Aorta (tissue), 5 donors: ENCODE measurements around the gene IDUA. TPM values are rescaled to one million over a fixed set of nuclear protein-coding genes. Genes with fewer than 3 reads are reported as not detected.

Experiments
- ATAC-seq: fragments of 200-7000 bp; cut with Tn5 transposase; one replicate; pipeline ENCODE4 v1.9.1; 2022; ENCODE audit warnings: moderate library complexity; ENCODE audit not compliant: low FRiP score
- DNase-seq, 2 donors: peaks; one replicate each; pipeline ENCODE4 v3.0.0-alpha.2; 2020
- H3K27ac ChIP-seq, 2 donors: one replicate each; pipeline ENCODE4 v1.5.1; 2013; ENCODE audit warnings: low read length in 2 of 2, mild to moderate bottlenecking in 2 of 2, moderate library complexity in 2 of 2, control low read depth in 1 of 2, inconsistent platforms in 1 of 2, low read depth in 1 of 2
- H3K27me3 ChIP-seq, 2 donors: one replicate each; pipeline ENCODE4 v1.6.1; 2013; ENCODE audit warnings: control low read depth in 1 of 2, low read length in 1 of 2, mild to moderate bottlenecking in 1 of 2, moderate library complexity in 1 of 2; ENCODE audit not compliant: insufficient read depth in 2 of 2, control insufficient read depth in 1 of 2
- H3K36me3 ChIP-seq, 2 donors: one replicate each; pipeline ENCODE4 v1.6.1; 2013; ENCODE audit warnings: control low read depth in 1 of 2, low read length in 1 of 2, mild to moderate bottlenecking in 1 of 2; ENCODE audit not compliant: insufficient read depth in 2 of 2, control insufficient read depth in 1 of 2
- H3K4me1 ChIP-seq, 2 donors: one replicate each; pipeline ENCODE4 v1.6.1; 2013; ENCODE audit warnings: low read length in 2 of 2, control low read depth in 1 of 2, mild to moderate bottlenecking in 1 of 2, moderate library complexity in 1 of 2; ENCODE audit not compliant: insufficient read depth in 2 of 2, control insufficient read depth in 1 of 2
- H3K4me3 ChIP-seq, 2 donors: one replicate each; pipeline ENCODE4 v1.5.1; 2013; ENCODE audit warnings: low read length in 2 of 2, control low read depth in 1 of 2, mild to moderate bottlenecking in 1 of 2
- H3K9me3 ChIP-seq: one replicate; pipeline ENCODE4 v1.6.1; 2013; ENCODE audit warnings: mild to moderate bottlenecking, low read length; ENCODE audit not compliant: control insufficient read depth
- WGBS, 2 donors: extraction: QIAGEN DNeasy Blood & Tissue Kit; methylation state at CpG; one replicate each; pipeline ENCODE4 v1.1.7; 2013; 5-methylcytosine and 5-hydroxymethylcytosine counted together
- intact Hi-C, 2 donors: fragments of 100-400 bp; cut with DNase I; formaldehyde crosslinking; loops; one replicate each; pipeline versions ENCODE4 v1.14.2 to v1.15.0; 2022
- polyA plus RNA-seq, 2 donors: library from polyadenylated mRNA; stranded (reverse); fragments of 200-250 nt; gene quantifications; one replicate each; pipeline ENCODE4 v1.2.3, GENCODE V29; 2013
- total RNA-seq, 2 donors: library from RNA; stranded (reverse); fragmentation: NEBNext Ultra II Directional; extraction: Animal tissue kit (Norgen Biotek cat#: 25700); gene quantifications; one replicate each; pipeline ENCODE4 v1.2.1, GENCODE V29; 2021
- donor health status: healthy with polysubstance abuse.
- donor health status: Bipolar disorder and iron deficiency.
- donor health status: DM: no; HTN: no; CAD: no.
- donor health status: DM: no; HTN: no; CAD: no.
- donor health status: DM: yes; HTN: yes; CAD: no.

The IDUA gene
- total and polyA plus RNA-seq, 4 donors, result 5.9 to 44.2 (median 35.0) TPM

DNA sequence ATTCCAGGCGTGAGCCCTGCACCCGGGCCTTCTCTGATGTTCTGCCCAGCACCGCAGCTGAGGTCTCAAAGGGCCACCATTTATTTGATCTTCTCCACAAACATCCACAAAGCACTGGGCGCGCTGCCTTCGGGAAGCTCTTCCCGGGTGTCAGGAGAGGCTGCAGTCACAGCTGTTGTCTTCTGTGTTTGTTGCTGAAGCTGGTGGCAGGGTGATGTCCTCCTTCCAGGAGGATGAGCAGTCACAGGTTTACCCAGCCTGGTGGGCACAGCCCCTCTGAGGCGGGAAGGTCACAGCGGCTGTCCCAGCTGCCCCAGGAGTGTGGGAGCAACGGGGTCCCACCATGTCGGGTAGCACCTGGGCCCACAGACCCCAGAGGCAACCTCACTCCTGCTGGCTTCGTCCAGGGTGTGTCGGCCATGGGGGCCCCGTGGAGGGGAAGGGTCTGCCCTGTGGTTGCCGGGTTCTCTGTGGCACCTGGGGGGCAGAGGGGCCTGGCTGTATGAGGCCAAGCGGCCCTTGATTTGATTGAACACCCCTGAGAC lies 52.2 kb downstream of the IDUA start:
- Histone ChIP-seq H3K36me3 (no peaks in the 10 kb centered on the region), H3K27ac (peak overlapping the region in 1 of 2 donors; percentile 72), H3K27me3 (no peaks in the 10 kb centered on the region), H3K4me3 (no peak overlapping the region), H3K9me3 (no peaks in the 10 kb centered on the region), H3K4me1 (no peaks in the 10 kb centered on the region)
- 86% methylated on average over 16 of the region's 16 CpGs for WGBS, 2 donors
- ATAC-seq (no peak), DNase-seq (no peak)
- intact Hi-C loops, result no loop called here

DNA sequence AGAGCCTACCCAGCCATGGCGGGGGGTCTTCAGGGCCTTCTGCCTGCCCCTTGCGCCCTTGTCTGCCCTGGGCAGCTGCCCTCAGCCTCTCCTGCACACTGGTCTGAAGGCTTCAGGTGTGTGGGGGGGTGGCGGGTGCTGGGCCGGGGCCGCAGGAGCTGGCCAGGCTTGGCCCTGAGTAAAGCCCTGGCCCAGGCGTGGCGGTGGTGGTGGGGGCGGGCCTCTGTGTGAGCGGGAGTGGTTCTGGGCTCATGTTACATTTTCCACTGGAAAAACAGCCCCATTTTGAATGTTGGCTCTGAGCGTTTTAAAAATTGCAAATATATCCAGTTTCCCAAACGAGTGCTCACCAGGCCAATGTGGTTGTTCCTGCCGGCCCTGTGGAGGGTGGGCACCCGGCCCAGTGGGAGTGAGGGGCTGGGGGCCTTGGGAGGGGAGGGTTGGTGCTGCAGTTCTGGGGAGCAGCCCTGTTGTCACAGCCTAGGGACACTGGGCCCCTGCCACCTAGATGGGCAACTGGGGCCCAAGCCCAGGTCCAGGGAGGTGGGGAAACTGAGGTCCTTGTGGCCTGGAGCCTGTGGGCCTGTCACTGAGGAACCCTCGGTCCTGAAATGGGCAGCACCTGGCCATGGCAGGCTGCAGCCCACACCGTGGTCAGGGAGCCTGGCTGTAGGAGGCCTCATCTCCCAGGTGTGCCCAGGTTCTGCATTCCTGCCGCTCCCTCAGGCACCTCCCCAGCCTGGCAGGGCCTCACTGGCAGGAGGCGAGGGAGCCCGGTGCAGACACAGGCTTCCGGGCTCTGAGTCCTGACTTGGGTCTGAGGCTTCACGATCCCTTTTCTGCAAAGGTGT lies 52.9 kb downstream of the IDUA start:
- H3K36me3 ChIP-seq, result no peaks in the 10 kb centered on the region
- H3K4me3 ChIP-seq, result no peak overlapping the region
- intact Hi-C loops, result loop anchor here in 1 of 2 donors (10.0 kb wide), 1 partner anchor 675 kb away; the partner anchor contains the start of gene SLBP
- H3K27me3 ChIP-seq, result no peaks in the 10 kb centered on the region
- H3K9me3 ChIP-seq, result no peaks in the 10 kb centered on the region
- peak overlapping the region; percentile 14 to 72 for H3K27ac ChIP-seq
- DNase-seq (peak; percentile 84 to 90), ATAC-seq (peak; percentile 53)
- 26 to 31% methylated on average over 19 to 20 of the region's 20 CpGs for WGBS, 2 donors
- H3K4me1 ChIP-seq, result no peaks in the 10 kb centered on the region

DNA sequence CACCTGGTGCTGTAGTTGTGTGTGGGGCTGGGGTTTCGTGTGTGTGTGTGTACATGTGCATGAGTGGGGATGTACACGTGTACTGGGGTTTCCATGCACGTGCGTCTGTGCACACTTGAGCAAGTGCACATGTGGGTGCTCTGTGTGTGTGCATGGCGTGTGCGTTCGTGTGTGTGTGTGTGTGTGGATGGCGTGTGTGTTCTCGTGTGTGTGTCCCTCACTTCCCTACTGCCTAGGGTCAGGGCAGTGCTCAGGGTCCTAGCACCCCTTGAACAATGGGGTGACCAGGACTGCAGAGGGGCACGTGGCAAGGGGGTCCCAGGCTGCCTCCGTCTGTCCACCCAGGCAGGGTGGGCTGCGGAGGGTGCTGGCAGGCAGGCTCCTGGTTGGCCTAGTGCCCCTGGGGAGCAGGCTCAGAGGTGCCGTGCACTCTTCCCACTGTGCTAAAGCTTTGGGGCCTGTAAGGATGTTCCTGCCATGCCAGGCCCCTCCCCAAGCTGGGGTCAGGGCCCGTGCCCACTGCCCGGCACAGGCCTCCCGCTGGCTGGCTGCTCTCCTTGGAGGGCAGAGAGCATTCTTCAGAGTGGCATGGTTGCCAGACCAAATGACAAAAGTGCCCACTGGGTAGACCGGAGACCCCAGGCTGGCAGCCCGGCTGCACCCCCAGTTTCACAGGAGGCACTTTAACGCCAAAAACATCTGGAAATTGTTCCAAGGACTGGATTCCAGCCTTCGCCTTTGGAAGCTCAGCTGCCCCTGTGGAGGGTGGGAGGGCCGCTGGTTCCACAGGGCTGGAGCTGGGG lies 53.7 kb downstream of the IDUA start:
- no peaks in the 10 kb centered on the region for H3K4me1 ChIP-seq
- no peak for DNase-seq
- WGBS, 2 donors, result 44 to 56% methylated on average over 21 of the region's 21 CpGs

DNA sequence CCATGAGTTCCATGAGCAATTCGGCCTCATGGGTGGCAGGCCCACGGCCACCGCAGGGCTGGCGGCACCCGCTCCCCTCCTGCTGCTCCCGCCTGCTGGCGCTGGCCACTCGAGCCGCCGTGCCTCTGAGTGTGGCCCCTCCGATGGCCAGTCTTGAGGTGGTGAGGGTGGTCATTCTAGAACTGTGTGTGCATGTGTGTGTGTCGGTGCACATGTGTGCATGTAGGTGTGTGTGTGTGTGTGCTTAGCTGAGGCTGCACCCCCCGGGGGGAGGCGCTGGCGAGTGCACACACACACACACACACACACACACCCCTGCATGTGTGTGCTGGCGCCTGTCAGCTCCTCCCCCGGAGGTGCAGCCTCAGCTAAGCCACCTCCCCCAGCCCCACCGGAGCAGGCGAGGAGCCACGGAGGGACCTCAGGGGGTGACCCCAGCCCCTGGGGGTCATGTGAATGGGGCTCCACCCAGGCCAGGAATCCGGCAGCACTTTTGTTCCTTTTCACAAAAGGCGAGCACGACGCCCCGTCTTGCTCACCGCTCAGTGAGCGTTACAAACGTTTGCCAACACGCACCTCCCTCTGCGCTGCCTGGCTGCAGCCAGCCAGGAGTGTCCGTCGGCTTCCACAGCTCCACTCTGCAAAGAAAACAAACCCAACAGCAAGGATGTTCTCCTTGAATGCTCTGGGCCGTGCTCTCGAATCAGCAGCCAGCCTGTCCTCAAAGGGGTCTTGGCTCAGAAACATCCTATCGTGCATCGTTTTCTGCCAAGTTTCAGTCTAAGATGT lies 54.5 kb downstream of the IDUA start:
- WGBS, 2 donors, result 17 to 20% methylated on average over 36 of the region's 36 CpGs
- no peak for ATAC-seq
- no peaks in the 10 kb centered on the region for H3K36me3 ChIP-seq
- intact Hi-C loops, result loop anchor here in 1 of 2 donors (10.0 kb wide), 1 partner anchor 673 kb away; the partner anchor contains the start of gene SLBP
- H3K9me3 ChIP-seq, result no peaks in the 10 kb centered on the region
- H3K4me1 ChIP-seq, result no peaks in the 10 kb centered on the region
- no peak for DNase-seq
- no peak overlapping the region for H3K4me3 ChIP-seq
- H3K27ac ChIP-seq, result peak overlapping the region in 1 of 2 donors; percentile 54
- H3K27me3 ChIP-seq, result no peaks in the 10 kb centered on the region

More for the DNA sequence above, 53.7 kb downstream of the IDUA start:
- intact Hi-C loops, result loop anchor here in 1 of 2 donors (10.0 kb wide), 1 partner anchor 674 kb away; the partner anchor contains the start of gene SLBP
- H3K27ac ChIP-seq, result peak overlapping the region in 1 of 2 donors; percentile 30
- no peaks in the 10 kb centered on the region for H3K9me3 ChIP-seq
- ATAC-seq, result no peak
- no peak overlapping the region for H3K4me3 ChIP-seq
- no peaks in the 10 kb centered on the region for H3K36me3 ChIP-seq
- no peaks in the 10 kb centered on the region for H3K27me3 ChIP-seq

DNA sequence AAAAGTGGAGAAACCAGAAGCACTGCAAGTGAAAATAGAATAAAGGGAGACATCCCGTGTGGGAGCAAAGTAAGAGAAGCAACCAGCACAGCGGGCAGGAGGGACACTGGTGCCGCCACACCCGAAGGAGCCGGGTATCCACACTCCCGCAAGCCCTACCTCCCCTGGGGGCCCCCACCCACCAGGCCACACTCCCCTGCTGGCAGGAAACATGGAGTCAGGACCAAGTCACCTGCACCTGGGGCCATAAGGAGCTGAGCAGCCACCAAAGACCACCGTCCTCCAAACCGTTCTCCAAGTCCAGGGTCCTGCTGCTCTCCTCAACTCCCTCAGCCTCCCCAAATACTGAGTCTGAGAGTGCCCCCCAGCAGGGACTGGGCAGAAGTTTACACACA lies 55.1 kb downstream of the IDUA start:
- intact Hi-C loops, result loop anchor here in 1 of 2 donors (10.0 kb wide), 1 partner anchor 673 kb away; the partner anchor contains the start of gene SLBP

DNA sequence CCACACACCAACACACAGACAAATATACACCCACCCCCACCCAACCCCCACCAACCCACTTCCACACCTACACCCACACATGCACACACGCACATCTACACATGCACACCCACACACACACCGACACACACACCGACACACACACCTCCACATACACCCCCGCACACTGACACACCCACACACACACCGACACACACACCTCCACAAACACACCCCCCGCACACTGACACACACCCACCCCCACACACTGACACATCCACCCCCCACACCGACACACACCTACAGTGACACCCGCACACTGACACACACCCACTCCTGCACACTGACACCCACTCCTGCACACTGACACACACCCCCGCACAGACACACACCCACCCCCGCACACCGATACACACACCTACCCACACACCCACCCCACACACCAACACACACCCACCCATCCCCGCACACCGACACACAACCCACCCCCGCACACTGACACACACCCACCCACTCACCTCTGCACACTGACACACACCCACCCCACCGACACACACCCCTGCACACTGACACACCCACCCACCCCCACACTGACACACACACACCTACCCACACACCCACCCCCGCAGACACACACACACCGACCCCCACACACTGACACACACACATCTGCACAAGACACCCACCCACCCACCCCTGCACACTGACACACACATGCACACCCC lies 55.7 kb downstream of the IDUA start:
- H3K4me1 ChIP-seq, result no peaks in the 10 kb centered on the region
- intact Hi-C loops, result loop anchor here in 1 of 2 donors (10.0 kb wide), 1 partner anchor 672 kb away; the partner anchor contains the start of gene SLBP
- no peak overlapping the region for H3K27ac ChIP-seq
- H3K9me3 ChIP-seq, result no peaks in the 10 kb centered on the region
- WGBS, 2 donors, result 89 to 90% methylated on average over 15 to 17 of the region's 17 CpGs
- ATAC-seq (no peak), DNase-seq (peak; percentile 44 to 53)
- no peak overlapping the region for H3K4me3 ChIP-seq
- no peaks in the 10 kb centered on the region for H3K36me3 ChIP-seq
- no peaks in the 10 kb centered on the region for H3K27me3 ChIP-seq

More for the DNA sequence above, 55.1 kb downstream of the IDUA start:
- DNase-seq (peak in 1 of 2 donors; percentile 45), ATAC-seq (no peak)
- H3K4me1 ChIP-seq, result no peaks in the 10 kb centered on the region
- WGBS, 2 donors, result 33 to 37% methylated on average over 8 of the region's 8 CpGs
- H3K27me3 ChIP-seq, result no peaks in the 10 kb centered on the region
- H3K27ac ChIP-seq, result peak overlapping the region in 1 of 2 donors; percentile 38
- H3K36me3 ChIP-seq, result no peaks in the 10 kb centered on the region
- no peaks in the 10 kb centered on the region for H3K9me3 ChIP-seq
- H3K4me3 ChIP-seq, result no peak overlapping the region

DNA sequence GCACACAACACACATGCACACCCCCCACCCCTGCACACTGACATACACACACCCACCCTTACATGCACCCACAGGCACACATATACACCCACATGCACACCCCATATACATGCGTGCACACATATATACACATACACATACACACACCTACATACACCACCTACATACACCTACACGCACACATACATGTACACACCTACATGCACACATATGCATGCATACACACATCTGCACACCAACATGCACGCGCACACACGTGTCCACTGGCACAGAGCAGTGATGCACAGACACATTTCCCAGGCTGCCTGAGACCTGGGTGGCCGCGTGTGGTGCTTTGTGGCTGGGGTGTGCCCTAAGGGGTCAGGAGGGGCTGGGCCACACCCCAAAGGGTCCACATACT lies 56.3 kb downstream of the IDUA start:
- intact Hi-C loops, result loop anchor here in 1 of 2 donors (10.0 kb wide), 1 partner anchor 672 kb away; the partner anchor contains the start of gene SLBP
- H3K27me3 ChIP-seq, result no peaks in the 10 kb centered on the region
- whole genome bisulfite sequencing, 2 donors, result 44 to 53% methylated on average over 7 of the region's 7 CpGs
- no peaks in the 10 kb centered on the region for H3K9me3 ChIP-seq
- H3K27ac ChIP-seq, result no peak overlapping the region
- no peaks in the 10 kb centered on the region for H3K36me3 ChIP-seq
- H3K4me1 ChIP-seq, result no peaks in the 10 kb centered on the region
- no peak for ATAC-seq
- no peak overlapping the region for H3K4me3 ChIP-seq
- DNase-seq, result peak in 1 of 2 donors; percentile 19
